ENCODE results near the gene KLK8. TPM values are rescaled to one million over a fixed set of nuclear protein-coding genes. Genes with fewer than 3 reads are reported as not detected.
"Not testable (repeated sequence)": the region's sequence is repeated elsewhere in the genome, so short reads cannot be mapped to it uniquely, and the experiment has no call there.

KLK8 gene
- total and polyA plus RNA-seq, 10 donors, result 0.56 TPM; not detected in 9

GRCh38 chr19:50992666-50993035 is 8.8 kb downstream of the KLK8 start:
- peaks cover 0 to 39% (median 0%) of the 10 kb centered on the region in 7 donors for H3K27me3 ChIP-seq (replicated peaks in 1 of 7)
- intact Hi-C loops (cut with DNase I; ENCODE audit: low total_unique reads), result no loop called here
- no peaks in the 10 kb centered on the region for H3K36me3 ChIP-seq
- no peaks in the 10 kb centered on the region for H3K4me1 ChIP-seq
- no peak for DNase-seq
- 60 to 83% (median 72%) methylated on average over 2 of the region's 2 CpGs for WGBS, 5 donors
- peaks cover 0 to 9% (median 4%) of the 10 kb centered on the region in 8 donors for H3K9me3 ChIP-seq
- H3K4me3 ChIP-seq, result no peak overlapping the region
- no peak for TF ChIP-seq POLR2AphosphoS5 (IDR thresholded peaks at IDR 0.05)
- no peak for TF ChIP-seq POLR2A (IDR thresholded peaks at IDR 0.05)
- TF ChIP-seq CTCF (IDR thresholded peaks at IDR 0.05 in 8 of 11, conservative IDR thresholded peaks at IDR 0.05 in 3 of 11), result no peak
- no peak overlapping the region for H3K27ac ChIP-seq

GRCh38 chr19:50984416-50984815 is 17.0 kb downstream of the KLK8 start:
- H3K4me3 ChIP-seq; DNase-seq; intact Hi-C loops (cut with DNase I; ENCODE audit: low total_unique reads); H3K9me3 ChIP-seq; H3K36me3 ChIP-seq; H3K4me1 ChIP-seq; H3K27ac ChIP-seq: not testable (repeated sequence)
- H3K27me3 ChIP-seq (replicated peaks in 1 of 7), result peaks cover 0 to 75% (median 0%) of the 10 kb centered on the region in 7 donors
- 78 to 86% (median 84%) methylated on average over 14 of the region's 14 CpGs for WGBS, 5 donors

- DNase-seq, result no peak
- Histone ChIP-seq H3K36me3 (no peaks in the 10 kb centered on the region), H3K9me3 (no peaks in the 10 kb centered on the region), H3K27ac (no peak within 1 kb of the TSS), H3K27me3 (replicated peaks in 1 of 7) (peaks cover 0 to 75% (median 0%) of the 10 kb centered on the region in 7 donors), H3K4me3 (no peak within 1 kb of the TSS), H3K4me1 (no peaks in the 10 kb centered on the region)
- intact Hi-C loops (cut with DNase I; ENCODE audit: low total_unique reads), result no loop called here
- WGBS, 5 donors, result 16 to 32% (median 21%) methylated on average over 27 to 28 of the region's 28 CpGs
- TF ChIP-seq POLR2A (IDR thresholded peaks at IDR 0.05) (no peak), CTCF (IDR thresholded peaks at IDR 0.05 in 8 of 11, conservative IDR thresholded peaks at IDR 0.05 in 3 of 11) (no peak), POLR2AphosphoS5 (IDR thresholded peaks at IDR 0.05) (no peak)
These were observed 17.6 kb downstream of the KLK8 start, which contains the start of gene KLK7 for GRCh38 chr19:50983625-50984292. KLK7 (minus strand) TSS chr19:50983917; CDS start chr19:50982399, 1,518 bp downstream.

- TF ChIP-seq POLR2A (IDR thresholded peaks at IDR 0.05) (no peak), CTCF (IDR thresholded peaks at IDR 0.05 in 8 of 11, conservative IDR thresholded peaks at IDR 0.05 in 3 of 11) (no peak), POLR2AphosphoS5 (IDR thresholded peaks at IDR 0.05) (no peak)
- Histone ChIP-seq H3K36me3 (no peaks in the 10 kb centered on the region), H3K27me3 (replicated peaks in 1 of 7) (peaks cover 0 to 70% (median 0%) of the 10 kb centered on the region in 7 donors), H3K27ac (no peak overlapping the region), H3K4me3 (no peak overlapping the region), H3K4me1 (no peaks in the 10 kb centered on the region), H3K9me3 (no peaks in the 10 kb centered on the region)
- no peak for DNase-seq
- intact Hi-C loops (cut with DNase I; ENCODE audit: low total_unique reads), result no loop called here
- 80 to 85% (median 82%) methylated on average over 4 of the region's 4 CpGs for WGBS, 5 donors
These were observed 19.2 kb downstream of the KLK8 start for GRCh38 chr19:50982186-50982585.

All from spleen (tissue), 11 donors.